ENCODE measurements around the gene MASP1. TPM values are rescaled to one million over a fixed set of nuclear protein-coding genes. Genes with fewer than 3 reads are reported as not detected.

The MASP1 gene
- total RNA-seq, 6 experiments from 2014 or later = 84.6 to 146 (median 114) TPM

- TF ChIP-seq POLR2A (IDR thresholded peaks at IDR 0.05) (no peak), CTCF (IDR thresholded peaks at IDR 0.05) (no peak)
- ATAC-seq (peak; percentile 66 to 79 (median 69)), DNase-seq (peak in 1 of 3 donors; percentile 57)
- Histone ChIP-seq H3K4me1 (peaks cover 0 to 62% (median 16%) of the 10 kb centered on the region in 4 donors), H3K27ac (peak overlapping the region; percentile 29 to 87 (median 34)), H3K9me3 (no peaks in the 10 kb centered on the region), H3K36me3 (peaks cover 0 to 9% (median 3%) of the 10 kb centered on the region in 4 donors), H3K4me3 (no peak overlapping the region), H3K27me3 (no peaks in the 10 kb centered on the region)
- 33% methylated on average over 7 of the region's 7 CpGs for WGBS (ENCODE audit: insufficient coverage, low coverage, low lambda C conversion rate, missing lambda C conversion rate)
- intact Hi-C loops (cut with DNase I) = no loop called here
These were observed 15.0 kb downstream of the MASP1 start for GRCh38 chr3:187276397-187277128.

GRCh38 chr3:187274977-187275338, 16.6 kb downstream of the MASP1 start:
- Histone ChIP-seq H3K36me3 (peaks cover 0 to 16% (median 2%) of the 10 kb centered on the region in 4 donors), H3K9me3 (no peaks in the 10 kb centered on the region), H3K27ac (peak overlapping the region in 2 of 3 donors; percentile 40 to 87), H3K4me3 (no peak overlapping the region), H3K27me3 (no peaks in the 10 kb centered on the region), H3K4me1 (peaks cover 0 to 53% (median 16%) of the 10 kb centered on the region in 4 donors)
- no CpG with 5 or more reads among the region's 5 CpGs for WGBS (ENCODE audit: insufficient coverage, low coverage, low lambda C conversion rate, missing lambda C conversion rate)
- intact Hi-C loops (cut with DNase I) = no loop called here
- ATAC-seq (peak in 2 of 4 donors; percentile 5 to 16), DNase-seq (no peak)
- TF ChIP-seq CTCF (IDR thresholded peaks at IDR 0.05) = no peak
- no peak for TF ChIP-seq POLR2A (IDR thresholded peaks at IDR 0.05)

- H3K27me3 ChIP-seq = no peaks in the 10 kb centered on the region
- H3K36me3 ChIP-seq = peaks cover 0 to 16% (median 2%) of the 10 kb centered on the region in 4 donors
- peaks cover 0 to 53% (median 16%) of the 10 kb centered on the region in 4 donors for H3K4me1 ChIP-seq
- ATAC-seq = peak; percentile 9 to 46 (median 32)
- DNase-seq = no peak
- no peak for TF ChIP-seq POLR2A (IDR thresholded peaks at IDR 0.05)
- no peak for TF ChIP-seq CTCF (IDR thresholded peaks at IDR 0.05)
- H3K27ac ChIP-seq = peak overlapping the region in 2 of 3 donors; percentile 40 to 87
- H3K9me3 ChIP-seq = no peaks in the 10 kb centered on the region
- 60% methylated on average over 4 of the region's 6 CpGs for WGBS (ENCODE audit: insufficient coverage, low coverage, low lambda C conversion rate, missing lambda C conversion rate)
- intact Hi-C loops (cut with DNase I) = no loop called here
- no peak overlapping the region for H3K4me3 ChIP-seq
These were observed 17.1 kb downstream of the MASP1 start for GRCh38 chr3:187274315-187274976.

- no peak for TF ChIP-seq CTCF (IDR thresholded peaks at IDR 0.05)
- no peak for TF ChIP-seq POLR2A (IDR thresholded peaks at IDR 0.05)
- no peaks in the 10 kb centered on the region for H3K27me3 ChIP-seq
- DNase-seq = no peak
- H3K9me3 ChIP-seq = no peaks in the 10 kb centered on the region
- 100% methylated on average over 2 of the region's 2 CpGs for whole genome bisulfite sequencing (ENCODE audit: insufficient coverage, low coverage, low lambda C conversion rate, missing lambda C conversion rate)
- peaks cover 0 to 48% (median 8%) of the 10 kb centered on the region in 4 donors for H3K4me1 ChIP-seq
- H3K4me3 ChIP-seq = no peak overlapping the region
- no peak for ATAC-seq
- intact Hi-C loops (cut with DNase I) = no loop called here
- H3K36me3 ChIP-seq = peaks cover 0 to 26% (median 0%) of the 10 kb centered on the region in 4 donors
- H3K27ac ChIP-seq = no peak overlapping the region
These were observed 20.0 kb downstream of the MASP1 start for GRCh38 chr3:187271582-187271981.
